Gastrocnemius medialis (tissue), 4 donors: ENCODE data around the gene MIAT.

Source experiments
- CTCF ChIP-seq, 5 experiments: fragments of 450-650 bp in 3 of 5; fragments of 200-600 bp in 2 of 5; sonication (generic) in 2 of 5; IDR thresholded peaks in 4 of 5; conservative IDR thresholded peaks in 1 of 5; 1 replicate in 4 of 5; 2 replicates in 1 of 5; pipeline ENCODE4 v1.5.1; 2016 to 2019; ENCODE audit warnings: antibody characterized with exemption in 5 of 5, mild to moderate bottlenecking in 3 of 5, moderate library complexity in 3 of 5
- POLR2A ChIP-seq, 2 donors: fragments of 450-650 bp; IDR thresholded peaks; one replicate each; pipeline ENCODE4 v1.6.1; 2017; ENCODE audit warnings: antibody characterized with exemption in 2 of 2, mild to moderate bottlenecking in 2 of 2, moderate library complexity in 2 of 2

GRCh38 chr22:26658161-26658560 is 773 bp downstream of the MIAT start:
- TF ChIP-seq CTCF (IDR thresholded peaks at IDR 0.05 in 4 of 5, conservative IDR thresholded peaks at IDR 0.05 in 1 of 5), result no peak
- TF ChIP-seq POLR2A (IDR thresholded peaks at IDR 0.05), result no peak
